ENCODE results near the gene SEPSECS. TPM values are rescaled to one million over a fixed set of nuclear protein-coding genes. Genes with fewer than 3 reads are reported as not detected.

SEPSECS gene
- total and polyA plus RNA-seq, 2 of the 8 experiments (the other 6 are each of a cell fraction or from before 2014, with no cell fraction given), result 1.9 to 4.1 TPM

DNA sequence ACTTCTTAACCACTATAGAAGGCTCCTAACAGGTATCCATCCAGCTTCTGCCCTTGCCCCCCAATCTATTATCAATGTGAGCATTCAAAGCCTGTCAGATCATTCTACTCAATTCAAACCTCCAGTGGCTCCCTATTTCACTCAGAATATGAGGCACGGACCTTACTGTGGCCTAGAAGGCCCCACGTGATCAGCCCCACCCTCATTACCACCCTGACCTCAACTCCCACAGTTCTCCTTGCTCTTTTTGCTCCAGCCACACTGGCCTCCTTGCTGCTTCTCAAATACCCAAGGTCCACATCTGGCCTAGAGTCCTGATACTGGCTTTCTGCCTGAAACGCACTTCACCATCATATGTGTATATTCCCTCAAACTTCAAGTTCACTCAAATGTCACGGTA, 18.7 kb downstream of the SEPSECS start:
- DNase-seq (ENCODE audit: low read depth in 1 of 2, low spot score in 2 of 2), result no peak
- H3K36me3 ChIP-seq (ENCODE audit: control insufficient read depth in 2 of 4, insufficient read depth in 4 of 4, low read length in 3 of 4), result no peaks in the 10 kb centered on the region
- 85% methylated on average over 4 of the region's 4 CpGs; no CpG with 5 or more reads in 1 of the 2 experiments for WGBS, 2 experiments (ENCODE audit: extremely low coverage in 1 of 2, insufficient coverage in 1 of 2, insufficient read length in 1 of 2, insufficient replicate concordance in 2 of 2, low coverage in 1 of 2, low lambda C conversion rate in 2 of 2, missing lambda C conversion rate in 1 of 2)

More for the DNA sequence above, 18.7 kb downstream of the SEPSECS start:
- FAIRE-seq, result no peak
- Histone ChIP-seq H3K79me1 (ENCODE audit: low read depth, low read length) (no peaks in the 10 kb centered on the region), H2BK20ac (ENCODE audit: low read length) (no peak overlapping the region), H3K23ac (ENCODE audit: insufficient read length) (no peak overlapping the region), H2AK5ac (ENCODE audit: low read depth, low read length) (no peak overlapping the region), H3K27ac (ENCODE audit: low read depth, low read length) (no peak overlapping the region), H3K9me3 (ENCODE audit: insufficient read depth in 2 of 2, low read depth in 1 of 2, low read length in 1 of 2) (no peaks in the 10 kb centered on the region), H3K27me3 (replicated peaks in 1 of 4; ENCODE audit: control insufficient read depth in 3 of 4, extremely low read depth in 1 of 4, insufficient read depth in 3 of 4, low read length in 3 of 4) (no peaks in the 10 kb centered on the region), H4K5ac (ENCODE audit: insufficient read length, low read depth, low read length) (no peak overlapping the region), H2BK15ac (ENCODE audit: low read length) (no peak overlapping the region), H3K18ac (ENCODE audit: extremely low read depth, low read length) (no peak overlapping the region), H3K56ac (replicated peaks; ENCODE audit: insufficient read length, low read depth, low read length) (no peak overlapping the region), H3K4me3 (ENCODE audit: extremely low read depth in 1 of 4, insufficient read depth in 2 of 4, low read depth in 3 of 4, low read length in 4 of 4) (no peak overlapping the region), H3K14ac (ENCODE audit: insufficient read length) (no peak overlapping the region), H3K4me1 (replicated peaks in 1 of 4; ENCODE audit: control insufficient read depth in 3 of 4, insufficient read depth in 4 of 4, low read length in 3 of 4) (no peaks in the 10 kb centered on the region), H2BK5ac (ENCODE audit: low read depth, low read length) (no peak overlapping the region), H3K9ac (replicated peaks in 1 of 4; ENCODE audit: extremely low read depth in 1 of 4, low read depth in 3 of 4, low read length in 3 of 4) (no peak overlapping the region), H2BK12ac (ENCODE audit: low read depth, low read length) (no peak overlapping the region), H3K23me2 (ENCODE audit: low read depth, low read length) (no peaks in the 10 kb centered on the region), H4K20me1 (replicated peaks in 1 of 2; ENCODE audit: control insufficient read depth in 1 of 2, insufficient read depth in 2 of 2, low read length in 2 of 2) (no peaks in the 10 kb centered on the region), H3K79me2 (ENCODE audit: control insufficient read depth in 1 of 2, insufficient read depth in 2 of 2, low read length in 2 of 2) (no peaks in the 10 kb centered on the region), H3K4me2 (ENCODE audit: insufficient read depth in 1 of 2, low read depth in 2 of 2, low read length in 2 of 2) (no peak overlapping the region), H4K91ac (replicated peaks; ENCODE audit: insufficient read length, low read length) (no peak overlapping the region), H2AFZ (ENCODE audit: low read length) (no peak overlapping the region), H2BK120ac (replicated peaks; ENCODE audit: low read depth, low read length) (no peak overlapping the region), H4K8ac (ENCODE audit: extremely low read depth, insufficient read depth, low read length) (no peak overlapping the region), H3K4ac (replicated peaks; ENCODE audit: insufficient read length, low read depth, low read length) (no peak overlapping the region)
- TF ChIP-seq, protein P1, sequence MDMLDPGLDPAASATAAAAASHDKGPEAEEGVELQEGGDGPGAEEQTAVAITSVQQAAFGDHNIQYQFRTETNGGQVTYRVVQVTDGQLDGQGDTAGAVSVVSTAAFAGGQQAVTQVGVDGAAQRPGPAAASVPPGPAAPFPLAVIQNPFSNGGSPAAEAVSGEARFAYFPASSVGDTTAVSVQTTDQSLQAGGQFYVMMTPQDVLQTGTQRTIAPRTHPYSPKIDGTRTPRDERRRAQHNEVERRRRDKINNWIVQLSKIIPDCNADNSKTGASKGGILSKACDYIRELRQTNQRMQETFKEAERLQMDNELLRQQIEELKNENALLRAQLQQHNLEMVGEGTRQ (IDR thresholded peaks at IDR 0.05; ENCODE audit: low read length), result no peak
- TF ChIP-seq TAF7 (optimal IDR thresholded peaks at IDR 0.05; ENCODE audit: borderline replicate concordance, low read depth, low read length), result no peak
- ChIA-PET CTCF (ENCODE audit: partially characterized antibody) (no interaction called here), POLR2A (ENCODE audit: partially characterized antibody) (interaction anchor here (0.6 kb wide), 1 partner anchor 285 kb away, joined by 3 read pairs; no protein-coding TSS in a partner anchor)

Measured in H1 (cell line).